GM12891 (cell line): ENCODE measurements around the gene NPY4R2.
"Not testable (repeated sequence)": the region's sequence is repeated elsewhere in the genome, so short reads cannot be mapped to it uniquely, and the experiment has no call there.

Source experiments
- POLR2A ChIP-seq: IDR thresholded peaks from 2 replicates; pipeline ENCODE4 v1.6.1; 2011; ENCODE audit warnings: low read depth, low read length, control low read depth
- POLR2AphosphoS5 ChIP-seq: IDR thresholded peaks from 2 replicates; pipeline ENCODE4 v1.6.1; 2011; ENCODE audit warnings: low read depth, low read length, control low read depth

GRCh38 chr10:47968988-47969387 is 50.5 kb downstream of the NPY4R2 start:
- not testable (repeated sequence) for TF ChIP-seq POLR2AphosphoS5, POLR2A
